Activated naive CD4-positive, alpha-beta T cell treated with anti-CD3 and anti-CD28 coated beads, Interleukin-2, amount 50 U/mL, for 24 hours (primary cell): Measurements from ENCODE around the gene POU3F1.

Experiments used
- H3K27ac Mint-ChIP-seq: one replicate; pipeline ENCODE4 v1.8.0; 2021; ENCODE audit warnings: mild to moderate bottlenecking, mixed read lengths
- H3K27me3 Mint-ChIP-seq: one replicate; pipeline ENCODE4 v1.8.0; 2021; ENCODE audit warnings: mixed read lengths
- H3K36me3 Mint-ChIP-seq: one replicate; pipeline ENCODE4 v1.8.0; 2021; ENCODE audit warnings: mixed read lengths
- H3K4me1 Mint-ChIP-seq: one replicate; pipeline ENCODE4 v1.8.0; 2021; ENCODE audit warnings: mixed read lengths
- H3K4me3 Mint-ChIP-seq: one replicate; pipeline ENCODE4 v1.8.0; 2021; ENCODE audit warnings: mild to moderate bottlenecking, mixed read lengths
- H3K9me3 Mint-ChIP-seq: one replicate; pipeline ENCODE4 v1.8.0; 2021; ENCODE audit warnings: mixed read lengths

Gene POU3F1

GRCh38 chr1:37998089-37998808 lies 48.3 kb downstream of the POU3F1 start:
- no peak overlapping the region for H3K4me3 Mint-ChIP-seq
- no peaks in the 10 kb centered on the region for H3K27me3 Mint-ChIP-seq
- H3K4me1 Mint-ChIP-seq: peaks cover 66% of the 10 kb centered on the region
- no peaks in the 10 kb centered on the region for H3K9me3 Mint-ChIP-seq
- H3K27ac Mint-ChIP-seq: peak overlapping the region; percentile 63
- H3K36me3 Mint-ChIP-seq: peaks cover 3% of the 10 kb centered on the region

GRCh38 chr1:37997256-37998088 lies 49.1 kb downstream of the POU3F1 start:
- no peaks in the 10 kb centered on the region for H3K9me3 Mint-ChIP-seq
- H3K4me3 Mint-ChIP-seq: no peak overlapping the region
- H3K27me3 Mint-ChIP-seq: no peaks in the 10 kb centered on the region
- peaks cover 3% of the 10 kb centered on the region for H3K36me3 Mint-ChIP-seq
- H3K4me1 Mint-ChIP-seq: peaks cover 63% of the 10 kb centered on the region
- no peak overlapping the region for H3K27ac Mint-ChIP-seq

GRCh38 chr1:37995751-37996345 lies 50.7 kb downstream of the POU3F1 start:
- no peaks in the 10 kb centered on the region for H3K27me3 Mint-ChIP-seq
- no peak overlapping the region for H3K27ac Mint-ChIP-seq
- H3K4me3 Mint-ChIP-seq: peak overlapping the region; percentile 83
- H3K9me3 Mint-ChIP-seq: no peaks in the 10 kb centered on the region
- peaks cover 55% of the 10 kb centered on the region for H3K4me1 Mint-ChIP-seq
- H3K36me3 Mint-ChIP-seq: peaks cover 3% of the 10 kb centered on the region

GRCh38 chr1:37994886-37995566 lies 51.6 kb downstream of the POU3F1 start:
- Mint-ChIP-seq H3K36me3 (peaks cover 3% of the 10 kb centered on the region), H3K4me1 (peaks cover 50% of the 10 kb centered on the region), H3K4me3 (peak overlapping the region; percentile 83), H3K27ac (peak overlapping the region; percentile 80), H3K27me3 (no peaks in the 10 kb centered on the region), H3K9me3 (no peaks in the 10 kb centered on the region)
